Middle frontal gyrus (tissue), 1 donor: Measurements from ENCODE around the gene VPS26C.
"Not testable (repeated sequence)": the region's sequence is repeated elsewhere in the genome, so short reads cannot be mapped to it uniquely, and the experiment has no call there.

Source experiments
- DNase-seq: peaks from one replicate; pipeline ENCODE4 v3.0.0-alpha.2; 2015; ENCODE audit warnings: low spot score; ENCODE audit errors: extremely low spot score

VPS26C gene

GRCh38 chr21:37231671-37232070, 35.5 kb downstream of the VPS26C start:
- DNase-seq = no peak

GRCh38 chr21:37231249-37231645, 35.9 kb downstream of the VPS26C start:
- no peak for DNase-seq

- DNase-seq = no peak
Observed at GRCh38 chr21:37230632-37231248, 36.4 kb downstream of the VPS26C start.

GRCh38 chr21:37228003-37228400, 39.1 kb downstream of the VPS26C start:
- no peak for DNase-seq

GRCh38 chr21:37227071-37228002, 39.8 kb downstream of the VPS26C start:
- no peak for DNase-seq

GRCh38 chr21:37226041-37226920, 40.9 kb downstream of the VPS26C start:
- DNase-seq = no peak

GRCh38 chr21:37224861-37225839, 42.0 kb downstream of the VPS26C start:
- no peak for DNase-seq

- DNase-seq = no peak
Observed at GRCh38 chr21:37223804-37224345, 43.3 kb downstream of the VPS26C start.

- DNase-seq = not testable (repeated sequence)
Observed at GRCh38 chr21:37222248-37222647, 44.9 kb downstream of the VPS26C start.

- peak; percentile 89 for DNase-seq
Observed at GRCh38 chr21:37220981-37221664, 46.0 kb downstream of the VPS26C start.

GRCh38 chr21:37220433-37220980, 46.6 kb downstream of the VPS26C start:
- DNase-seq = no peak

- no peak for DNase-seq
Observed at GRCh38 chr21:37219761-37220432, 47.2 kb downstream of the VPS26C start.

GRCh38 chr21:37214952-37215351, 52.2 kb downstream of the VPS26C start:
- DNase-seq = no peak

GRCh38 chr21:37210799-37211198, 56.3 kb downstream of the VPS26C start:
- no peak for DNase-seq

GRCh38 chr21:37210130-37210529, 57.0 kb downstream of the VPS26C start:
- no peak for DNase-seq

- no peak for DNase-seq
Observed at GRCh38 chr21:37208741-37209225, 58.4 kb downstream of the VPS26C start.

- peak; percentile 46 for DNase-seq
Observed at GRCh38 chr21:37208056-37208721, 58.9 kb downstream of the VPS26C start.

- no peak for DNase-seq
Observed at GRCh38 chr21:37207441-37208009, 59.6 kb downstream of the VPS26C start.
